ENCODE measurements around the gene SLC23A3.
"Not testable (repeated sequence)": the region's sequence is repeated elsewhere in the genome, so short reads cannot be mapped to it uniquely, and the experiment has no call there.

The SLC23A3 gene

GRCh38 chr2:219204425-219205164 is 34.8 kb upstream of the SLC23A3 start:
- DNase-seq (ENCODE audit: low read depth, low spot score), result no peak

GRCh38 chr2:219201331-219201730 is 31.5 kb upstream of the SLC23A3 start:
- DNase-seq (ENCODE audit: low read depth, low spot score), result not testable (repeated sequence)

- not testable (repeated sequence) for DNase-seq (ENCODE audit: low read depth, low spot score)
These were observed 30.9 kb upstream of the SLC23A3 start for GRCh38 chr2:219200502-219201326.

- no peak for DNase-seq (ENCODE audit: low read depth, low spot score)
These were observed 29.8 kb upstream of the SLC23A3 start for GRCh38 chr2:219199470-219200211.

- no peak for DNase-seq (ENCODE audit: low read depth, low spot score)
These were observed 29.1 kb upstream of the SLC23A3 start for GRCh38 chr2:219198974-219199373.

GRCh38 chr2:219197388-219197787 is 27.6 kb upstream of the SLC23A3 start:
- no peak for DNase-seq (ENCODE audit: low read depth, low spot score)

GRCh38 chr2:219186754-219187456 is 17.1 kb upstream of the SLC23A3 start:
- DNase-seq (ENCODE audit: low read depth, low spot score), result no peak

GRCh38 chr2:219184121-219184520 is 14.3 kb upstream of the SLC23A3 start:
- DNase-seq (ENCODE audit: low read depth, low spot score), result no peak

GRCh38 chr2:219183151-219183772 is 13.4 kb upstream of the SLC23A3 start:
- DNase-seq (ENCODE audit: low read depth, low spot score), result no peak

GRCh38 chr2:219182331-219183150 is 12.7 kb upstream of the SLC23A3 start:
- DNase-seq (ENCODE audit: low read depth, low spot score), result no peak

- no peak for DNase-seq (ENCODE audit: low read depth, low spot score)
These were observed 11.7 kb upstream of the SLC23A3 start for GRCh38 chr2:219181531-219181930.

GRCh38 chr2:219180961-219181360 is 11.1 kb upstream of the SLC23A3 start:
- DNase-seq (ENCODE audit: low read depth, low spot score), result no peak

- DNase-seq (ENCODE audit: low read depth, low spot score), result no peak
These were observed 10.0 kb upstream of the SLC23A3 start for GRCh38 chr2:219179601-219180465.

- DNase-seq (ENCODE audit: low read depth, low spot score), result no peak
These were observed 8.7 kb upstream of the SLC23A3 start for GRCh38 chr2:219178377-219179175.

GRCh38 chr2:219177552-219178376 is 7.9 kb upstream of the SLC23A3 start, which contains the start of gene RETREG2:
TSS of gene RETREG2 (plus strand) at chr2:219178275. CDS start at chr2:219178353, 78 bp downstream.
- DNase-seq (ENCODE audit: low read depth, low spot score), result peak; percentile 40

GRCh38 chr2:219176818-219177551 is 7.2 kb upstream of the SLC23A3 start, which contains the start of gene CNPPD1:
TSS of gene CNPPD1 (minus strand) at chr2:219176925. CDS start at chr2:219176828, 97 bp downstream.
- DNase-seq (ENCODE audit: low read depth, low spot score), result peak; percentile 71
